Measurements from ENCODE around the gene SENP2.

The SENP2 gene

DNA sequence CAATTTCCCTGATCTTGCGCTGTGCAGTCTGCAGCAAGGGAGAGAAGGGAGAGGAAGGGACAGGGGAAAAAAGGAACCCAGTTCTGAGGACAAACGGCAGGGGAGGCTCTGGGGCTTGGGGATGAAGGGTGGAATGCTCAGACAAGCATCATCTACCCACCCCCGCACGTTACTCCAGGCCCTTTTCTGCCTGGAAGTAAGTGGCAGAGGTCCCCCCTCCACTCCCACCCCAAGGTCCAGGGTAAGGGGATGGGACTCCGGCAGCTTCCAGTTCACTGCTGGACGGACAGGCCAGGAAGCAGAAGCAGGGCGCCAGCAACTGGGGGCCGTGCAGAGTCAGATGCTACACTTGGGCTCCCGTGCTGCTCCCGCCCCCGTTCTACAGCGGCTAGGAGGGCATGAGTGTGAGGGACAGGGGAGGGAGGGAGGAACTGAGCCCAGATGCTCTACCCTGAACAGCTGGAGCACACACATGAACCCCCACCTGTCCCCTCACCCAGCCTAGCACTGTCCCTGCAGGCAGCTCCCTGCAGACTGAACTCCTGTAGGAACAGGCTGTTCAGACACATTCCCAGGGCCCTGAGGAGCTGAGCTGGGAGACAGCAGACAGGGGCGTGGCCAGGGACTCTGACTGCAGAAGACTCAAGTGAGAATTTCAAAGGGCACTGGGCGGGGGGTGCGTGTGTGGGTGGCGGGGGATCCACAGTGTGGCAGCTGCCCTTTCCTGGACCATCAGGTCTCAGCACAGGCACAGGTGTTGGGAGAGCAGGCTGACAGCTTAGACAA, 59.7 kb downstream of the SENP2 start:
- no peak overlapping the region for H3K4me3 ChIP-seq (ENCODE audit: insufficient read depth, low read depth, low read length)
- H3K27me3 ChIP-seq (ENCODE audit: control insufficient read depth, insufficient read depth, low read length, poor library complexity, severe bottlenecking), result no peaks in the 10 kb centered on the region
- WGBS, 2 experiments, result 73 to 79% methylated on average over 15 to 16 of the region's 16 CpGs
- no peaks in the 10 kb centered on the region for H3K9me3 ChIP-seq (ENCODE audit: control insufficient read depth, low read length)
- no peak overlapping the region for H3K27ac ChIP-seq (ENCODE audit: insufficient read depth, low read depth, low read length, poor library complexity, severe bottlenecking)
- H3K4me1 ChIP-seq (ENCODE audit: control insufficient read depth, insufficient read depth, low read length), result peaks cover 23% of the 10 kb centered on the region
- H3K36me3 ChIP-seq (ENCODE audit: control insufficient read depth, insufficient read depth, low read length), result peaks cover 28% of the 10 kb centered on the region

DNA sequence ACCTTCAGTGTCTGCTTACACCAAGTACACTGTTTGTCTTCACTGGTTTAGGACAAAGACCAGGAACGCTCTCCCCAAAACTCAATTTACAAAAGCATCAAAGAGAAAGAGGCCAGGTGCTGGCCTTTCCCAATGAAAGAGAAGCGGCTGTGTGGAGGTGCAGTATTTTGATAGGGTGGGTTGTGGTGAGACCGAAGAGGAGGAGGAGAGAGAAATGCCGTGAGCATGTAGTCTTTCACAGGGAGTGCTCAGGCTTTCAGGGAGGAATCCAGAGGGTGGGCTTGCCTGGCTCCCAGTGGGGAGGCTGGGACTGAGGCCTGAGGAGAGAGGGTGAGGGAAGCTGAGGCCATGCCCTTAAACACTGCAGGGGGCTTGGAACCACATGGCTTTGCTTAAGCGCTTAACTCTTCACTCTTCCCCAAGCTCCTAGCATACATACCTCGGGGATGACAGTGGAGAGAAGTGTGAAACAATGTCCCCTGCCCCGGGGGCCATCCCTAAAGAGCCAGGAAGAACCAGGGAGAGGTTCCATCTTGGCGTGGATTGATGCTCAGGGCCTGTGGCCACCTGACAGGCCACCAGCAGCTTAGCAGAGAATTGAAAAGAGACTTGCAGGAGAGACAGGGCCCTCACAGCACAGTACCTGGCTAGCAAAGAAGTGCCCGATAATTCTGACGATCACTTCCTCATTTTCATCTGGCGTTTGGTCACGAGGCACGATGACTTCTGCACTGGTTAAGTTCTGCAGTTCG, 60.5 kb downstream of the SENP2 start:
- Histone ChIP-seq H3K27ac (ENCODE audit: insufficient read depth, low read depth, low read length, poor library complexity, severe bottlenecking) (no peak overlapping the region), H3K27me3 (ENCODE audit: control insufficient read depth, insufficient read depth, low read length, poor library complexity, severe bottlenecking) (no peaks in the 10 kb centered on the region), H3K4me1 (ENCODE audit: control insufficient read depth, insufficient read depth, low read length) (peaks cover 23% of the 10 kb centered on the region), H3K36me3 (ENCODE audit: control insufficient read depth, insufficient read depth, low read length) (peaks cover 28% of the 10 kb centered on the region), H3K4me3 (ENCODE audit: insufficient read depth, low read depth, low read length) (no peak overlapping the region), H3K9me3 (ENCODE audit: control insufficient read depth, low read length) (no peaks in the 10 kb centered on the region)
- WGBS, 2 experiments, result 76 to 78% methylated on average over 14 of the region's 14 CpGs

DNA sequence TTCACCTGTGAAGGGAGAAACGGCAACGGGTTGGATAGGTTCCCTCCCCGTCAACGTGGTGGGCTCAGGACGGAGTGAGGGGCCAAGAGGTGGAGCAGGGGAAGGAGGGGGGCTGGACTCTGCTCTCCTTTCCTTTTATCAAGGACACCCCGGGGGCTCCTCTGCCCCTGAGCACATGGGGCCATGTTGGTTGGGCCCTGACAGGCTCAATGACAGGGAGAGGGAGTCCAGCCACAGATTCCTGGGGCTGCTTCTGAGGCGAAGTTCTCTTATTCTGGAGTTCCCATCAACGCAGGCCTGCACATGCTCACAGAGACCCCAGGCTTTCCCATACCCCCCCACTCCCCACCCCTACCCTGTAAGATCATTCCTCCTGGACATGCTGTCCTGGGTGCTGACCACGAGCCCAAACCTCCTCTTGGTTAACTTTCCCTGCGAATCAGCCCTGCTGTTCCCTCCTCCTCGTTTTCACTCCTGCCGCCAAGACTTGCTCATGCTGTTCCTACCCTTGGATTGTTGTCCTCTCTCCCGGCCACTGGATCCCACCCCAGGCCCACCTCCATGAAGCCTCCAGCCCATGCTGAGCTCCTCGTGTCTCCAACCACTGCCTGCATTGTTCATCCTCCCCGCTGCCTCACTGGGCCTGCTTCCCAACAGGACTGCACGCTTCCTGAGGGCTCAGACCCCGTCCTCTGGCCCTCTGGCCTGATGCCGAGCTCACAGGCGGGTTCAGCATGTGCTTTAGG, 61.2 kb downstream of the SENP2 start:
- WGBS, 2 experiments, result 92% methylated on average over 19 of the region's 19 CpGs
- H3K4me1 ChIP-seq (ENCODE audit: control insufficient read depth, insufficient read depth, low read length), result peaks cover 23% of the 10 kb centered on the region
- H3K4me3 ChIP-seq (ENCODE audit: insufficient read depth, low read depth, low read length), result no peak overlapping the region
- H3K27me3 ChIP-seq (ENCODE audit: control insufficient read depth, insufficient read depth, low read length, poor library complexity, severe bottlenecking), result no peaks in the 10 kb centered on the region
- no peak overlapping the region for H3K27ac ChIP-seq (ENCODE audit: insufficient read depth, low read depth, low read length, poor library complexity, severe bottlenecking)
- peaks cover 32% of the 10 kb centered on the region for H3K36me3 ChIP-seq (ENCODE audit: control insufficient read depth, insufficient read depth, low read length)
- no peaks in the 10 kb centered on the region for H3K9me3 ChIP-seq (ENCODE audit: control insufficient read depth, low read length)

DNA sequence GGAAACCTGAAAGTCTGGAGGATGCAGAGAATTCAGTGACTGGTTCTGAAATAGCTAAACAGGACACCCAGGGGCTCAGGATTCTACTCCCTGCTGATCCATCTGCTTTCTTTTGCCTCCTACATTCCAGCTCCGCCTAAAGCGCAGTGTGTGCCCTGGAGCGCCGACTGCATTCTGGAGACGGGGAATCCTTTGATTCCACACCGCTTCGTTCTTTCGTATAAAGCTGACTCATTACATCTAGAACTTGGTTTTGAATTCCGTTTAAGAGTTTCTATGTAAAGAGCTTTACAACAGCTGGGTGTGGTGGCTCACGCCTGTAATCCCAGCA, 61.8 kb downstream of the SENP2 start:
- 96 to 97% methylated on average over 10 of the region's 10 CpGs for WGBS, 2 experiments
- Histone ChIP-seq H3K4me3 (ENCODE audit: insufficient read depth, low read depth, low read length) (no peak overlapping the region), H3K27ac (ENCODE audit: insufficient read depth, low read depth, low read length, poor library complexity, severe bottlenecking) (no peak overlapping the region), H3K9me3 (ENCODE audit: control insufficient read depth, low read length) (no peaks in the 10 kb centered on the region), H3K27me3 (ENCODE audit: control insufficient read depth, insufficient read depth, low read length, poor library complexity, severe bottlenecking) (no peaks in the 10 kb centered on the region), H3K36me3 (ENCODE audit: control insufficient read depth, insufficient read depth, low read length) (peaks cover 37% of the 10 kb centered on the region), H3K4me1 (ENCODE audit: control insufficient read depth, insufficient read depth, low read length) (peaks cover 23% of the 10 kb centered on the region)

DNA sequence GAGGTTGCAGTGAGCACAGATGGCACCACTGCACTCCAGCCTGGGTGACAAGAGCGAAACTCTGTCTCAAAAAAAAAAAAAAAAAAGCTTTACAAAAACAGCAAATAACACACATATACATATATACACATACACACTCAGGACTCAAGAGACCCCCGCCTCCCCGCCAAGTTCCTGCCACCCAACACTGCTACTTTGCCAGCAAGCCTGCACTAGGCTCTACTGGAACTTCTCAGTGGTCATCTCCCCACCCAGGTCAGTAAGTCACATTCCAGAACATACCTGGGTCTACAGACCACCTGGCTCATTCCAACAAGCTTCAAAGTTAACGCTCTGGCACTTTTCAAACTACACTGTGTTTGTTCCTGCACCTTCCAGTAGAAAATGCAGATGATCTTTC, 62.3 kb downstream of the SENP2 start:
- no peaks in the 10 kb centered on the region for H3K9me3 ChIP-seq (ENCODE audit: control insufficient read depth, low read length)
- peaks cover 36% of the 10 kb centered on the region for H3K36me3 ChIP-seq (ENCODE audit: control insufficient read depth, insufficient read depth, low read length)
- WGBS, 2 experiments, result 95 to 98% methylated on average over 4 of the region's 4 CpGs
- H3K27ac ChIP-seq (ENCODE audit: insufficient read depth, low read depth, low read length, poor library complexity, severe bottlenecking), result no peak overlapping the region
- H3K4me3 ChIP-seq (ENCODE audit: insufficient read depth, low read depth, low read length), result no peak overlapping the region
- H3K27me3 ChIP-seq (ENCODE audit: control insufficient read depth, insufficient read depth, low read length, poor library complexity, severe bottlenecking), result no peaks in the 10 kb centered on the region
- peaks cover 23% of the 10 kb centered on the region for H3K4me1 ChIP-seq (ENCODE audit: control insufficient read depth, insufficient read depth, low read length)

DNA sequence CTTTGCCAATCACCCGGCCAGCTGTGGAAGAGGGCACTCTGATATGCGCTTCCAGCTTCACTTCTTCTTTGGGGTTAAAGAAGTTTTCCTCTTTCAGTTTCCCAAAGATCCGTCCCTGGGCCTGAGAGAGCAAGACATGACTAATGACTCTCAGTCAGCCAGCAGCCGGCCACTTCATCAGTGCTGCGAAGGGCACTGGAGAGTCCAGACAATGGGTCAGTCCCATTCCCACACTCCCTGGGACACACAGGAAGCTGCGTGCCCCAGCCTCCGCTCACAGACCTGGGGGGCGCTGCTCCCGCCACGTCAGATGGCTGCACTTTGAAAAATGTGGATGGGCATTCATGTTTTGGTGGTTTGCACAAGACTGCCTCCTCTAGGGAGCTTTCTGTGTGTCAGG, 63.3 kb downstream of the SENP2 start:
- peaks cover 23% of the 10 kb centered on the region for H3K4me1 ChIP-seq (ENCODE audit: control insufficient read depth, insufficient read depth, low read length)
- no peaks in the 10 kb centered on the region for H3K27me3 ChIP-seq (ENCODE audit: control insufficient read depth, insufficient read depth, low read length, poor library complexity, severe bottlenecking)
- H3K36me3 ChIP-seq (ENCODE audit: control insufficient read depth, insufficient read depth, low read length), result peaks cover 40% of the 10 kb centered on the region
- WGBS, 2 experiments, result 95 to 96% methylated on average over 10 of the region's 10 CpGs
- no peak overlapping the region for H3K4me3 ChIP-seq (ENCODE audit: insufficient read depth, low read depth, low read length)
- H3K27ac ChIP-seq (ENCODE audit: insufficient read depth, low read depth, low read length, poor library complexity, severe bottlenecking), result no peak overlapping the region
- H3K9me3 ChIP-seq (ENCODE audit: control insufficient read depth, low read length), result no peaks in the 10 kb centered on the region

DNA sequence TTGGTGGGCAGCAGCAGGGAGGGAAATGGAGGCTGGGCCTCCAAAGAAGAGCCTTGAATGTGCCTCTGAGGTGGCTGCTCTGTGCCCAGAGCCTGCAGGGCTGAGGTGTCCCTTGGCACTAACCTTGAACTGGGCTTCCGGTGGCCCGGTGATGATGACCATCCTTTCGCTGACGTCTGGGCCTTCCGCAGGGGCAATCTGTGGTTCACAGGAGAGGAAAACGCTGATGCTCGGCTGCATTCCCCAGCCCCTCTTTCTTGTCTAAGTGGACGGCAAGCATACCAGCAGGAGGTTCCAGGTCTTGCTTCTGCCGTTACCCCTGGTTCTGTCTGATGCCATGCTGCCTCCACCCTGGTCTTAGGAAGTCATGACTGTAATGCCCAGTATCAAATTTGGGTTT, 65.9 kb downstream of the SENP2 start:
- Histone ChIP-seq H3K27me3 (ENCODE audit: control insufficient read depth, insufficient read depth, low read length, poor library complexity, severe bottlenecking) (no peaks in the 10 kb centered on the region), H3K4me1 (ENCODE audit: control insufficient read depth, insufficient read depth, low read length) (peaks cover 7% of the 10 kb centered on the region), H3K36me3 (ENCODE audit: control insufficient read depth, insufficient read depth, low read length) (peaks cover 53% of the 10 kb centered on the region), H3K4me3 (ENCODE audit: insufficient read depth, low read depth, low read length) (no peak overlapping the region), H3K27ac (ENCODE audit: insufficient read depth, low read depth, low read length, poor library complexity, severe bottlenecking) (no peak overlapping the region), H3K9me3 (ENCODE audit: control insufficient read depth, low read length) (no peaks in the 10 kb centered on the region)
- WGBS, 2 experiments, result 96 to 98% methylated on average over 9 of the region's 9 CpGs

DNA sequence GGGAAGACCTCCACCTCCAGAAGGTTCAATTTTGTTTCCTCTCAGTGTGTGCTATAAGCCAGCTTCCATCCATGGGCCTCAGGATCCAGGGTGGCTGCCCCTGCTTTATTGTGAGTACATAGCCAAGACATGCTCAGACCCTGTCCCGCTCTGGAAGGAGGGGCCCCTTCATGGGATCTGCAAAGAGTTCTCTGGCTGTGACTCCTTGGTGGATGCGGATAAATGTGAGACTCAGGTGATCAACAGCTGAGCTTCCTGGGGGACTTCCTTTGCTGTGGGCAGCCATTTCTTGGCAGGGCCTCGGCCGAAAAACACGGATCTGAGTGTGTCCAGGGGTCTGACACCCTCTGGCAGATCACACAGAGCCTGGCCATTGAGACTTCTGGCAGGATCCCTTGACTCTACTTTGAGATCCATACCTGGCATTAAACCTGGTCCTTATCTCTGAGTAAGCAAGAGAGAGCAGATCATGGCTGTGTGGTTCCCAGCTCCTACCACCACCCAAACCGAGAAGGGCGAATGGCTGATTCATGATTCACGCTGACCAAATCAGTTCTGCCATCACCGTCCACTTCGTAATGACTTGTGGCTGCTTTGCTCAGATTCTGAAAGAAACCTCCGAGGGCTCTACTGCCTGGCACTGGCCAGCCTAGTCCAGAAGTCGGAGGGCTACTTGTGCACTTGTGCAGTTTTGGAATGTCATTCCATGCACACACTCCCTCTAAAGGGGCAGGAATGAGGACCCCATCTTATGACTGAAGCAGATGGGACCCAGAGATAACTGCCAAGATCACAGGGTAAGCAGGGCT, 68.1 kb downstream of the SENP2 start:
- no peak overlapping the region for H3K4me3 ChIP-seq (ENCODE audit: insufficient read depth, low read depth, low read length)
- peaks cover 57% of the 10 kb centered on the region for H3K36me3 ChIP-seq (ENCODE audit: control insufficient read depth, insufficient read depth, low read length)
- no peaks in the 10 kb centered on the region for H3K9me3 ChIP-seq (ENCODE audit: control insufficient read depth, low read length)
- H3K27me3 ChIP-seq (ENCODE audit: control insufficient read depth, insufficient read depth, low read length, poor library complexity, severe bottlenecking), result no peaks in the 10 kb centered on the region
- no peaks in the 10 kb centered on the region for H3K4me1 ChIP-seq (ENCODE audit: control insufficient read depth, insufficient read depth, low read length)
- no peak overlapping the region for H3K27ac ChIP-seq (ENCODE audit: insufficient read depth, low read depth, low read length, poor library complexity, severe bottlenecking)
- WGBS, 2 experiments, result 95 to 97% methylated on average over 12 of the region's 12 CpGs

DNA sequence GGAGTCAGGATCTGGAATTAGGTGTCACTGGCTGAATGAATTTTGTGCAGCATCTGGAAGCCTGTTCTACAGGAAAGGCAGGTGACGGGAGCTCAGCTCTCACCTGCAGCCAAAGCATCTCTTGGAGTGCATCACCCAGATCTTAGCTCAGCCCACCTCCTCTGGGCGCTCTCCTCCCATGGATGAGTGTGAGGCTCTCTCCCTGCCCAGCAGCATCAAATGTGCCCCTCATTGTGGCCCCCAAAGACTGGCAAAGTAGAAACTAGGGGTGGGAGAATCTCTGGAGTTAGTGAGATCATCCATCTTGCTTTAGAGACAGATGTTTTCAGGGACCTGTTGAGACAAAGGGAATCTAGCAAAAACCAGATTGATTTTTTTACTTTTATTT, 68.7 kb downstream of the SENP2 start:
- Histone ChIP-seq H3K4me3 (ENCODE audit: insufficient read depth, low read depth, low read length) (no peak overlapping the region), H3K36me3 (ENCODE audit: control insufficient read depth, insufficient read depth, low read length) (peaks cover 51% of the 10 kb centered on the region), H3K9me3 (ENCODE audit: control insufficient read depth, low read length) (no peaks in the 10 kb centered on the region), H3K27ac (ENCODE audit: insufficient read depth, low read depth, low read length, poor library complexity, severe bottlenecking) (no peak overlapping the region), H3K4me1 (ENCODE audit: control insufficient read depth, insufficient read depth, low read length) (no peaks in the 10 kb centered on the region), H3K27me3 (ENCODE audit: control insufficient read depth, insufficient read depth, low read length, poor library complexity, severe bottlenecking) (no peaks in the 10 kb centered on the region)
- WGBS, 2 experiments, result 95 to 97% methylated on average over 2 of the region's 2 CpGs
